GM19351 (cell line): ENCODE measurements around the gene TLE7.
A peak's percentile ranks its signal among the peaks of the same experiment; 100 is the strongest.

Source experiments
- ATAC-seq: cut with Tn5 transposase; IDR thresholded peaks from one replicate; pipeline ENCODE4 v1.9.1; 2021; ENCODE audit warnings: mild to moderate bottlenecking, moderate library complexity; ENCODE audit not compliant: unreplicated experiment

Gene TLE7

GRCh38 chr16:71442051-71442440, at the start of gene TLE7:
Gene TLE7, minus strand, starts transcription at chr16:71442054. Its CDS starts 8,730 bp downstream, at chr16:71433324.
- ATAC-seq, result no peak

- ATAC-seq, result no peak
These were observed 49.2 kb upstream of the TLE7 start for GRCh38 chr16:71491054-71491453.

GRCh38 chr16:71490361-71490760, 48.5 kb upstream of the TLE7 start:
- no peak for ATAC-seq

GRCh38 chr16:71489122-71489521, 47.3 kb upstream of the TLE7 start, which contains the start of gene ZNF19:
Gene ZNF19, minus strand, starts transcription at chr16:71489324. Its CDS starts 7,210 bp downstream, at chr16:71482114.
- ATAC-seq, result no peak

- ATAC-seq, result peak; percentile 88
These were observed 42.4 kb upstream of the TLE7 start for GRCh38 chr16:71484006-71484893.

- ATAC-seq, result no peak
These were observed 40.7 kb upstream of the TLE7 start for GRCh38 chr16:71482569-71482968.

GRCh38 chr16:71480956-71481355, 39.1 kb upstream of the TLE7 start:
- no peak for ATAC-seq

- ATAC-seq, result no peak
These were observed 37.6 kb upstream of the TLE7 start for GRCh38 chr16:71479420-71479819.

- no peak for ATAC-seq
These were observed 34.7 kb upstream of the TLE7 start for GRCh38 chr16:71476457-71477124.

GRCh38 chr16:71474864-71475263, 33.0 kb upstream of the TLE7 start:
- ATAC-seq, result no peak

GRCh38 chr16:71473891-71474290, 32.0 kb upstream of the TLE7 start:
- no peak for ATAC-seq

- ATAC-seq, result no peak
These were observed 31.1 kb upstream of the TLE7 start for GRCh38 chr16:71472931-71473330.

- no peak for ATAC-seq
These were observed 30.2 kb upstream of the TLE7 start for GRCh38 chr16:71472051-71472450.

- ATAC-seq, result no peak
These were observed 26.0 kb upstream of the TLE7 start for GRCh38 chr16:71467810-71468209.

- no peak for ATAC-seq
These were observed 22.4 kb upstream of the TLE7 start for GRCh38 chr16:71464231-71464630.

- peak; percentile 99 for ATAC-seq
These were observed 20.1 kb upstream of the TLE7 start, which contains the start of gene ZNF23 for GRCh38 chr16:71461686-71462648. Gene ZNF23, minus strand, starts transcription at chr16:71462247. Its CDS starts 5,451 bp downstream, at chr16:71456796.

- ATAC-seq, result no peak
These were observed 19.1 kb upstream of the TLE7 start for GRCh38 chr16:71460941-71461340.

- ATAC-seq, result no peak
These were observed 18.4 kb upstream of the TLE7 start for GRCh38 chr16:71460236-71460635.

- ATAC-seq, result no peak
These were observed 17.7 kb upstream of the TLE7 start for GRCh38 chr16:71459510-71459909.

- no peak for ATAC-seq
These were observed 14.9 kb upstream of the TLE7 start for GRCh38 chr16:71456801-71457200.

GRCh38 chr16:71453036-71453435, 11.2 kb upstream of the TLE7 start:
- no peak for ATAC-seq
